ENCODE measurements around the gene FGD5.

FGD5 gene

DNA sequence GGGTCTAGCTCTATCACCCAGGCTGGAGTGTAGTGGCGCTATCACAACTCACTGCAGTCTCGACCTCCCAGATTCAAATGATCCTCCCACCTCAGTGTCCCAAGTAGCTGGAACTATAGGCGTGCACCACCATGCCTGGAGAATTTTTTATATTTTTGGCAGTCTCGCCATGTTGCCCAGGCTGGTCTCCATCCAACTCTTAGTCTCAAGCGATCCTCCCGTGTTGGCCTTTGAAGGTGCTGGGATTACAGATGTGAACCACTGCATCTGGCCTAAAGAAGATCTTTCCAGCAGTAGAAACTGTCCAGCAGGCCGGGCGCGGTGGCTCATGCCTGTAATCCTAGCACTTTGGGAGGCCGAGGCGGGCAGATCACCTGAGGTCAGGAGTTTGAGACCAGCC lies 73.5 kb downstream of the FGD5 start:
- TF ChIP-seq, protein P1, sequence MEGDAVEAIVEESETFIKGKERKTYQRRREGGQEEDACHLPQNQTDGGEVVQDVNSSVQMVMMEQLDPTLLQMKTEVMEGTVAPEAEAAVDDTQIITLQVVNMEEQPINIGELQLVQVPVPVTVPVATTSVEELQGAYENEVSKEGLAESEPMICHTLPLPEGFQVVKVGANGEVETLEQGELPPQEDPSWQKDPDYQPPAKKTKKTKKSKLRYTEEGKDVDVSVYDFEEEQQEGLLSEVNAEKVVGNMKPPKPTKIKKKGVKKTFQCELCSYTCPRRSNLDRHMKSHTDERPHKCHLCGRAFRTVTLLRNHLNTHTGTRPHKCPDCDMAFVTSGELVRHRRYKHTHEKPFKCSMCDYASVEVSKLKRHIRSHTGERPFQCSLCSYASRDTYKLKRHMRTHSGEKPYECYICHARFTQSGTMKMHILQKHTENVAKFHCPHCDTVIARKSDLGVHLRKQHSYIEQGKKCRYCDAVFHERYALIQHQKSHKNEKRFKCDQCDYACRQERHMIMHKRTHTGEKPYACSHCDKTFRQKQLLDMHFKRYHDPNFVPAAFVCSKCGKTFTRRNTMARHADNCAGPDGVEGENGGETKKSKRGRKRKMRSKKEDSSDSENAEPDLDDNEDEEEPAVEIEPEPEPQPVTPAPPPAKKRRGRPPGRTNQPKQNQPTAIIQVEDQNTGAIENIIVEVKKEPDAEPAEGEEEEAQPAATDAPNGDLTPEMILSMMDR (conservative IDR thresholded peaks at IDR 0.05; ENCODE audit: low read depth, low read length), result no peak
- no peak for DNase-seq (ENCODE audit: low read depth)
- no peak overlapping the region for H3K4me3 ChIP-seq (ENCODE audit: low read length)

DNA sequence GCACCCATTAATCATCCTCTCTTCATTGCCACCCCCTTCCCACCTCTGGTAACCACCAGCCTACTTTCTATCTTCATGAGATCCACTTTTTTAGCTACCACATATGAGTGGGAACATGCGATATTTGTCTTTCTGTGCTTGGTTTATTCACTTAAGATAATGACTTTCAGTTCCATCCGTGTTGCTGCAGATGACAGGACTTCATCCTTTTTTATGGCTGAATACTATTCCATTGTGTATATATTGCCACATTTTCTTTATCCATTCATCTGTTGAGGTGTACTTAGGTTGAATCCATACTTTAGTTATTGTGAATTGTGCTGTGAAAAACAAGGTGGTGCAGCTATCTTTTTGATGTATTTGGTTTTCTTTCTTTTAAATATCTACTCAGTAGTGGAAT lies 75.3 kb downstream of the FGD5 start:
- no peak overlapping the region for H3K4me3 ChIP-seq (ENCODE audit: low read length)
- TF ChIP-seq, protein P1 (conservative IDR thresholded peaks at IDR 0.05; ENCODE audit: low read depth, low read length), result no peak
- no peak for DNase-seq (ENCODE audit: low read depth)

DNA sequence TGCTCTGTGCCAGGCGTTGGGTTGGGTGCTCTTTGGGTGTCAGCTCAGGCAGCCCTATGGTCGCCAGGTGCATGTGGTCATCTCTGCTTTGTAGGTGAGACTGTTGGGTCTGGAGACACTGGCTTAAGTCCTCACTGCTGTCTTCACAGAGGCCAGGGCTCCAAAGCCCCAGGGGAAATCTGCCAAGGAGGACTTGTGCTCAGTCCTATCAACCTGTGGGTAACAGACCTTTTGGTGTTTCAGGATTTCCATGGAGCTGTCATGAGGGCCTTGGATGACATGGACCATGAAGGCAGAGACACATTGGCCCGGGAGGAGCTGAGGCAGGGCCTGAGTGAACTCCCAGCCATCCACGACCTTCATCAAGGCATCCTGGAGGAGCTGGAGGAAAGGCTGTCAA lies 78.5 kb downstream of the FGD5 start:
- H3K4me3 ChIP-seq (ENCODE audit: low read length), result no peak overlapping the region
- no peak for DNase-seq (ENCODE audit: low read depth)
- TF ChIP-seq, protein P1 (conservative IDR thresholded peaks at IDR 0.05; ENCODE audit: low read depth, low read length), result no peak

DNA sequence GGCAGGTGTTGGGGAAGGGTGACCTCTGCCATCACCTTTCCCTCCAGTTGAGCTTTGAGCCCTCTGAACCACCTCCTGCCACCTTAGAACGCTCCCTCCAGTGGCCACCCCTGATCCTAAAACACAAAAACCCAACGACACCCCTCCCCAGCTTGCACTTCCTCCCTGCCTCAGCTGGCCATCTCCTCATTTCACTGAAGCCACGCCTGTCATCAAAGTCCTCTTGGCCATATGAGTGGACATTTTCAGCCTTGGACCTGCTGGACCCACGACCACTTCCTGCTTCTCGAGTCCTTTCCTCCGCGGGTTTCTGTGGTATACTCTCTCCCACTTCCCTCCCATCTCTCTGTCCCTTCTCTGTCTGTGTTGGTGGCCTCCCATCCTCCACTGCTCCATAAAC lies 80.2 kb downstream of the FGD5 start:
- H3K4me3 ChIP-seq (ENCODE audit: low read length), result no peak overlapping the region
- no peak for DNase-seq (ENCODE audit: low read depth)
- TF ChIP-seq, protein P1 (conservative IDR thresholded peaks at IDR 0.05; ENCODE audit: low read depth, low read length), result no peak

DNA sequence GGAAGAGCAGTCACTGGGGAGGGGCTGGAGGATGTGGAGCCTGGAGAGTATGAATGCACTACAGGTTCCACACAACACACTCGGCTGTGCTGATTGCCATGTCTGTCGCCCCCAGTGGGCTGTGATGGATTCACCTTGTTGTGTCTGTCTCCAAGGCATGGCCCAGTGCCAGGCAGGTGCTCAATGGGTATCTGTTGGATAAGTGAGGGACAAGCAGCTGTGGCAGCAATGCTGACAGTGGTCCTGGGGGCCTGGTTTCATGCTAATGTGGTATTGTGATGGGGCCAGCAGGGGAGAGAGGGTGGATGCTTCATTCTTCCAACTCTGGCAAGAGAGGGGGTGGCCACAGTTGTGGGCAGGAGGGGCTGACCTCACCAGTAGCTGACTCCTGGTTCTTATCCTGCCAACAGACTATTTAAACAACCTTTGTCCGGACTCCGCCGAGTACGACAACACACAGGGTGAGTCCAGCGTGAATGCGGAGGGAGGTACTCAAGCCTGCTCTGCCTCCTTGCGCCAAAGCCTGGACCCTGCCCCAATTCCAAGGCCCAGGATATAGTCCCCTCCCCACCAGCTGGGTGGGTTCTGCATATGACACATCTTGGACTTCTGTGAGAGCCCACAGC lies 81.3 kb downstream of the FGD5 start:
- TF ChIP-seq, protein P1 (conservative IDR thresholded peaks at IDR 0.05; ENCODE audit: low read depth, low read length), result no peak
- H3K4me3 ChIP-seq (ENCODE audit: low read length), result no peak overlapping the region
- DNase-seq (ENCODE audit: low read depth), result no peak

DNA sequence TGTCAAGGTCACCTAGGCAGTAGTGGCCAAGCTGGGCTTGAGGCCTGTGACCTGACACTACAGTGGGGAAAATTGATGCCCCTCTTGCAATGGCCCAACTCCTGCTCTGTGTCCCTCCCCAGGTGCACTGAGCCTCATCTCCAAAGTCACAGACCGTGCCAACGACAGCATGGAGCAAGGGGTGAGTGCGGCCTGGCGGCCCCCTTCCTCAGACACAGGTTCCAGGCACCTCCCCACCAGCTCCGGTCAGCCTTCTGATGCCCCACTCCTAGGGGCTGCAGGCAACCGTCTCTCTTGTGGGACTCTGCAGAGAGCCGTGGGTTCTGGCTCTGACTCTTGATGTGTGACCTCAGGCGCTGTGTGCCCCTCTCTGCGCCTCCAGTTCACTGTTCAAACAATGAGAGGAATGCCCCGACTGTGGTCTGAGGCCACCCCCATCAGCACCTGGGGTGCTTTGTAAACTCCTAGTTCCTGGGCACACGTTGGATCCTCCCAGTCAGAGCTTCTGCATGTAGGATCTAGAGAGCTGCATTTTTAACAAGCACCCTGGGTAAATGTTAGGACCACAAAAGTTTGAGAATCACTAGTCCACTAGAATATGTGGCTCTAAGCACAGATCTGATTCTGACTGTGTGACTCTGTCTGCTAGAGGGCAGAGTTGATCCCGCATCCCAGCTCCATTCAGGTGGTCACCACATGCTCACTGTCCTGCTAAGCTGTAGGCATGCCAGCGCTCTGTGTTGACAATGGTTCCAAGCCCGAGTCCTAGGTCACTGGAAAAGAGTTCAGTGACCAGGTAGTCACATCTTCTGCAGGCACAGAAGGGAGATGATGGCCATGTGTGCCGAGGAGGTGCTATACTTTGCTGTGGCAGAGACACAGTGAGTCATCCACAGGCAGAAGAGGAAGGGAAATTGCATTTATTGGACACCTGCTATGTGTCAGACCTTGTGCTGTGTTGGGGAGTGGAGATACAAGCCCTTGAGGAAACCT lies 82.4 kb downstream of the FGD5 start:
- TF ChIP-seq, protein P1 (conservative IDR thresholded peaks at IDR 0.05; ENCODE audit: low read depth, low read length), result no peak
- no peak overlapping the region for H3K4me3 ChIP-seq (ENCODE audit: low read length)
- DNase-seq (ENCODE audit: low read depth), result no peak
